AG09319 (cell line): ENCODE data around the gene GLTP.

Experiments used
- DNase-seq: peaks from one replicate; pipeline ENCODE4 v3.0.0-alpha.2; 2010; ENCODE audit warnings: low read depth; ENCODE audit errors: extremely low read depth
- TF ChIP-seq, protein P1 (sequence below): IDR thresholded peaks from 2 replicates; pipeline ENCODE4 v1.5.1; 2011; ENCODE audit warnings: low read depth, mild to moderate bottlenecking, inconsistent platforms, low read length, moderate library complexity

GLTP gene

DNA sequence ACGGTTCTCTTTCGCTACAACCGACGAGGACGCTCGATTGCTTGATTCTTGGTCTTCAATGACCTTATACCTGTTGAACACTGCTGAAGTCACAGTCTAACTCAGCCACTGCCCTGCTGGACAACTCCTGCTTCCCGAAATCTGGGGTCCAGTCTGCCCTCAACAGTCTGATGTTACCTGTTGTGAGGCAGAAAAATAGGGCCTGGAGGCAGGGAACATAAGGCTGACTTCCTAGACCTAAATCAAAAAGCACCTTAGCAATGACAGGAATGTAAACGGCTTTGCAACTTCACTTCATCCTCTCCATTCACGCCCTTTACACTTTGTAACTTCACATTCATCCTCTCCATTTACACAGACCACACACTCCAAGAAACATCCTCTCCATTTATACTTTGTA lies 597 bp upstream of the GLTP start:
- TF ChIP-seq, protein P1, sequence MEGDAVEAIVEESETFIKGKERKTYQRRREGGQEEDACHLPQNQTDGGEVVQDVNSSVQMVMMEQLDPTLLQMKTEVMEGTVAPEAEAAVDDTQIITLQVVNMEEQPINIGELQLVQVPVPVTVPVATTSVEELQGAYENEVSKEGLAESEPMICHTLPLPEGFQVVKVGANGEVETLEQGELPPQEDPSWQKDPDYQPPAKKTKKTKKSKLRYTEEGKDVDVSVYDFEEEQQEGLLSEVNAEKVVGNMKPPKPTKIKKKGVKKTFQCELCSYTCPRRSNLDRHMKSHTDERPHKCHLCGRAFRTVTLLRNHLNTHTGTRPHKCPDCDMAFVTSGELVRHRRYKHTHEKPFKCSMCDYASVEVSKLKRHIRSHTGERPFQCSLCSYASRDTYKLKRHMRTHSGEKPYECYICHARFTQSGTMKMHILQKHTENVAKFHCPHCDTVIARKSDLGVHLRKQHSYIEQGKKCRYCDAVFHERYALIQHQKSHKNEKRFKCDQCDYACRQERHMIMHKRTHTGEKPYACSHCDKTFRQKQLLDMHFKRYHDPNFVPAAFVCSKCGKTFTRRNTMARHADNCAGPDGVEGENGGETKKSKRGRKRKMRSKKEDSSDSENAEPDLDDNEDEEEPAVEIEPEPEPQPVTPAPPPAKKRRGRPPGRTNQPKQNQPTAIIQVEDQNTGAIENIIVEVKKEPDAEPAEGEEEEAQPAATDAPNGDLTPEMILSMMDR = no peak
- DNase-seq = no peak

DNA sequence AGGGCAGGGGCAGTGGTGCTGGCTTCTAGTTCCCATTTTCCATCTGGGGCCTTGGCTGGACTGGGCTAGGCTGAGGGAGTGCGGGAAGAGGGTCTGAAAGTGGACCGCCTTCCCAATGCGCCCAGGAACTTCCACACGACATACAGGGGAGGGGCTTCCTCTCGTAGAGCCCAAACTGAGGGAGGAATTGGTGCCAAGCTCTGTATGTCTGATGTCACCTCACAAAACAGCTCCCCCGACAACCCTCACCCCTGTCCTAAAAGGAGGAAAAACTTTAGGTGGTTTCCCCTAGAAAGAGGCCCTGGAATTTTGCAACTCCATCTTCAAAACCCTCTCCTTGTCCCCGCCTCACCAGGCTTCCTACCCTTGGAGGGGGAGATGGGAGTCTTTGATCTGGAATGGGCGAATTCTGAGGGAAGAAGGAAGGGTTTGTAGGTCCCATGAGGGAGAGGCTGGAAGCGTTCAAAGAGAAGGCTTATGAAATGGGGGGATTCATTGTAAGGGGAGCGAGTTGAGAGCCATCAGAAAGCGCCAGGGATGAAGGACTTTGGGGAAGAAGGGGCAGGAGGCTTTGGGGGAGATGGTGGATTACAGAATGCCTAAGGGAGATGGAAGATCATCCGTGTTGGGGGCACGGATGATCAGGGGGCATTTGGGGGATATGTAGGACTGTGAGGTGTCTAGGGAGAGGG lies 844 bp downstream of the GLTP start:
- no peak for DNase-seq

DNA sequence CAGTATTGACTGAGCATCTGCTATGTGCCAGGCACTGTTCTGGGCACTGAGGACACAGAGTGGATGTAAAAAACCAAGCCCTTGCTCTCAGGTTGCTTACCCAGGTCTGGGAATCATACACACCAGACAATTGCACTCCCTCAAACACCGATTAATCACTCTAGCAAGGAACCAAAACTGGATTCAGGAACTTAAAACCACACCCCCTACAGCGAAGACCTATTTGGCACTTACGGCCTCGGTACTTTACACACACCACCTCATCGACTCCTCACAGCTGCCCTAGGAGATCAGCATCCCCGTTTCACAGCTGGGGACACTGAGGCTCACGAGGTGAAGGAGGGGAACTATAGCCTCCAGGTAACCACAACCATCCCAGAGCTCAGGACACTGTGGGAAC lies 1.6 kb downstream of the GLTP start:
- DNase-seq = no peak
- TF ChIP-seq, protein P1 = no peak

More for the DNA sequence above, 844 bp downstream of the GLTP start:
- TF ChIP-seq, protein P1 = no peak

DNA sequence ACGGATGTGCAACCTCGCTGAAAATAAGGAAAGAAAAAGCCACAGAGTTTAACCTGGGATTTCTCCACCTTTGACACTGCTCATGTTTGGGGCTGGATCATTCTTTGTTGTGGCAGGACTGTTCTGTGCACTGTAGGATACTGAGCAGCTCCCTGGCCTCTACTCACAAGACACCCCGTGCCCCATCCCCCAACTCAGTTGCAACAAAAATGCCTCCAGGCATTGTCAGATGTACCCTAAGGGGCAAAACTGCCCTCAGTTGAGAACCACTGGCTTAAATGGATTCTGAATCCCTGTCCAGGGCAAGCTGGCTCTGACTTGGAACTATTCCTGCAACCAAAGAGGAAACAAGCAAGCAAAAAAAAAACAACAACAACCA lies 2.1 kb downstream of the GLTP start:
- TF ChIP-seq, protein P1 = no peak

DNA sequence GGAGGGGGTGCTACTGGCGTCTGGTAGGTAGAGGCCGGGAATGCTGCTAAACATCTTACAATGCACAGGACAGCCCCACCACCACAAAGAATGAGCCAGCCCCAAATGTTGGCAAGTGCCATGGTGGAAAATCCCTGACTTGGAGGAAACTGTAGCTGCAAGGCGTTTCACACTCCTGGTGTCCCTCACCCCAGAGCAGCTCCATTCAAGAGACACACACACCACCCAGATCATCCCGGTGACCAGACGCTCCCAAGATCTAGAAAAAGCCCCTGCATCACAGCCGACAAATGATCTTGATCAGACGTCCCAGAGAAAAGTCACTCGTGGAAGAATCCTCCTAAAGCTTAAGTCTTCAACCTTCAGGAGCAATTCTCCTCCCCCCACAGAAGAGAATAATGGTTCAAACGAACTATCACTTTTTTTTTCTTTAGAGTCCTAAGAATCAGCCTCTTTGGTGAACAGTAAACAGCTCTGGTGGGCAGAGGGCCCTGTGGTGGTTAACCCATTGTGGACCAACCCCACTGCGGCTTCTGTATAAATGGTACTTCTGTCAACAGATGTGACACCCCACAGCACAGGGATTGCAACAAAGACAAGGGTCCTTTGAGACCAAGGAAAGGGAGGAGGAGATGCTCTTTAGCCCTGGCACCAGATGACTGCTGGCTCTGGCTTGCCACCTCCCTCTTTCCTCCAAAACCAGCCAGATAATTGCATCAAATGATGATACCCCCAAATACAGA lies 2.7 kb downstream of the GLTP start:
- no peak for DNase-seq
- TF ChIP-seq, protein P1 = no peak

More for the DNA sequence above, 2.1 kb downstream of the GLTP start:
- DNase-seq = no peak

DNA sequence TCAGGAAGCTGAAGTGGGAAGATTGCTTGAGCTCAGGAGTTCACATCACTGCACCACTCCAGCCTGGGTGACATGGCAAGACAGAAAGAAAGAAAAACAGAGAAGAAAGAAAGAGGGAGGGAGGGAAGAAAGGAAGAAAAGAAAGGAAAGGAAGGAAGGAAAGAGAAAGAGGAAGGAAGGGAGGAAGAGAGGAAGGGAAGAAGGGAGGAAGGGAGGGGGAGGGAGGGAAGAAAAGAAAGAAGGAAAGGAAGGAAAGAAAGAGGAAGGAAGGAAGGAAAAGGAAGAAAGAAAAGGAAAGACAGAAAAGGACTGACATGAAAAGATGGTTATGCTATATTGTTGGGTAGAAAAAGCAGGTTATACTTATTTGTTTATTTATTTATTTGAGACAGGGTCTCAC lies 3.9 kb downstream of the GLTP start:
- TF ChIP-seq, protein P1 = no peak
- no peak for DNase-seq

DNA sequence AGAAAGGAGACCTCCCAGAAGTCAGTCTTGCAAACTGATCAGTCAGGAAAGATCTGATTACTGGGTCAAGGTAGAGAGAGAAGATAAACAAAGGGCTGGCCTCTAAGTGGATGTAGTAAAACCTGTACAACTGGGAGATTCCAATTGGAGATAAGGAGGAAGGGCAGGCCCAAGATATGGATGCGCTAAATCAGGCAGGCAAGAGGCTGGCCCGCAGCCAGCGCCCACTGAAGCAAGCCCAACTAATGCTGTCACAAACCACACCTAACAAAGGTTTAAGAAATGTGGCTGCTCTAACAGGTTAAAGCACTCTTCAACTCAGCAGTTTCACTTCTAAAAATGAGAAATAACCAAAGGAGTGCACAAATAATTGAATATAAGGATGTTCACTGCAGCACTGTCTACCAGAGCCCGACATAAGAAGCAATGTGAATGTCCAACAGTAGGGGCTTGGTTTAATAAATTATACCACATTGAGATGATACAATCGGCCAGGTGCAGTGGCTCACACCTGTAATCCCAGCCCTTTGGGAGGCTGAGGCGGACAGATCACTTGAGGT lies 4.7 kb downstream of the GLTP start:
- no peak for DNase-seq

More for the DNA sequence above, 4.7 kb downstream of the GLTP start:
- TF ChIP-seq, protein P1 = no peak
